K562 (cell line): ENCODE measurements around the gene YBX1. TPM values are rescaled to one million over a fixed set of nuclear protein-coding genes. Genes with fewer than 3 reads are reported as not detected.

Source experiments
- CBFA2T3 ChIP-seq: fragments of 450-650 bp; IDR thresholded peaks from 2 replicates; pipeline ENCODE4 v1.6.1; 2017
- DIDO1 ChIP-seq: fragments of 450-650 bp; IDR thresholded peaks from 2 replicates; pipeline ENCODE4 v1.6.1; 2016; ENCODE audit warnings: low read depth, missing biosample characterization, missing genetic modification characterization
- EP300 ChIP-seq: IDR thresholded peaks from 2 replicates; pipeline ENCODE4 v1.6.1; 2012; ENCODE audit warnings: low read length, improper control_type of control experiment
- FIP1L1 ChIP-seq: fragments of 200-400 bp; formaldehyde crosslinking; IDR thresholded peaks from 2 replicates; pipeline ENCODE4 v1.6.1; 2018; ENCODE audit warnings: mild to moderate bottlenecking, low read depth, low read length; ENCODE audit not compliant: poor library complexity, severe bottlenecking
- KLF6 ChIP-seq: fragments of 250-450 bp; sonication (Bioruptor Pico); IDR thresholded peaks from 2 replicates; pipeline ENCODE4 v1.4.0; 2020; ENCODE audit warnings: mild to moderate bottlenecking, moderate library complexity, borderline replicate concordance
- NFATC3 ChIP-seq: fragments of 450-650 bp; IDR thresholded peaks from 2 replicates; pipeline ENCODE4 v1.6.1; 2017; ENCODE audit warnings: mild to moderate bottlenecking
- NR3C1 ChIP-seq: sonication (generic); formaldehyde crosslinking; IDR thresholded peaks from 2 replicates; pipeline ENCODE4 v1.8.1; 2022; ENCODE audit warnings: missing genetic modification reagents
- SNIP1 ChIP-seq: fragments of 450-650 bp; IDR thresholded peaks from 2 replicates; pipeline ENCODE4 v1.7.1; 2017; ENCODE audit warnings: low read depth, mild to moderate bottlenecking
- ZNF79 ChIP-seq: fragments of 250-450 bp; sonication (Bioruptor Pico); IDR thresholded peaks from 2 replicates; pipeline ENCODE4 v1.4.0; 2020; ENCODE audit warnings: low read depth, mild to moderate bottlenecking, moderate library complexity
- polyA plus RNA-seq, 8 experiments: library from polyadenylated mRNA; depleted of rRNA in 4 of 8; stranded (reverse) in 5 of 8; unstranded in 3 of 8; fragments of >200 nt; fragmentation: Nextera tagmentation in 2 of 8; fragmentation: Illumina TruSeq in 1 of 8; extraction: Ambion mirVana in 2 of 8; extraction: Trizol in 1 of 8; gene quantifications; 2 replicates each; pipeline versions ENCODE4 v1.2.1 to v1.2.3, GENCODE V29; 2011 to 2014; ENCODE audit warnings: inconsistent platforms in 1 of 8, missing spikeins in 1 of 8
- total RNA-seq, 7 experiments: library from RNA; depleted of rRNA in 6 of 7; stranded (reverse); fragments of >200 nt in 6 of 7; fragmentation: Illumina TruSeq in 2 of 7; extraction: Trizol in 2 of 7; gene quantifications; 2 replicates each; pipeline versions ENCODE4 v1.2.1 to v1.2.3, GENCODE V29; 2011 to 2021; ENCODE audit warnings: low replicate concordance in 1 of 7
- TF ChIP-seq, protein P1 (sequence below): sonication (generic); formaldehyde crosslinking; IDR thresholded peaks from 2 replicates; pipeline ENCODE4 v1.8.0; 2022; ENCODE audit warnings: mild to moderate bottlenecking, missing genetic modification reagents, borderline replicate concordance
- TF ChIP-seq, protein P2 (sequence below), 2 experiments: fragments of 450-650 bp; IDR thresholded peaks; 2 replicates each; pipeline ENCODE4 v1.6.1; 2016; ENCODE audit warnings: mild to moderate bottlenecking in 2 of 2, borderline replicate concordance in 1 of 2, low read depth in 1 of 2, moderate library complexity in 1 of 2
- TF ChIP-seq, protein P3 (sequence below), 2 experiments: fragments of 450-650 bp in 1 of 2; IDR thresholded peaks; 2 replicates each; pipeline ENCODE4 v1.6.1; 2011 to 2017; ENCODE audit warnings: low read depth in 2 of 2, antibody characterized with exemption in 1 of 2, borderline replicate concordance in 1 of 2, low read length in 1 of 2, mild to moderate bottlenecking in 1 of 2, mixed read lengths in 1 of 2; ENCODE audit not compliant: control insufficient read depth in 1 of 2

The YBX1 gene
- total and polyA plus RNA-seq, 9 of the 15 experiments (the other 6 are each of a cell fraction or from before 2014, with no cell fraction given) = 363 to 1,955 (median 1,216) TPM

DNA sequence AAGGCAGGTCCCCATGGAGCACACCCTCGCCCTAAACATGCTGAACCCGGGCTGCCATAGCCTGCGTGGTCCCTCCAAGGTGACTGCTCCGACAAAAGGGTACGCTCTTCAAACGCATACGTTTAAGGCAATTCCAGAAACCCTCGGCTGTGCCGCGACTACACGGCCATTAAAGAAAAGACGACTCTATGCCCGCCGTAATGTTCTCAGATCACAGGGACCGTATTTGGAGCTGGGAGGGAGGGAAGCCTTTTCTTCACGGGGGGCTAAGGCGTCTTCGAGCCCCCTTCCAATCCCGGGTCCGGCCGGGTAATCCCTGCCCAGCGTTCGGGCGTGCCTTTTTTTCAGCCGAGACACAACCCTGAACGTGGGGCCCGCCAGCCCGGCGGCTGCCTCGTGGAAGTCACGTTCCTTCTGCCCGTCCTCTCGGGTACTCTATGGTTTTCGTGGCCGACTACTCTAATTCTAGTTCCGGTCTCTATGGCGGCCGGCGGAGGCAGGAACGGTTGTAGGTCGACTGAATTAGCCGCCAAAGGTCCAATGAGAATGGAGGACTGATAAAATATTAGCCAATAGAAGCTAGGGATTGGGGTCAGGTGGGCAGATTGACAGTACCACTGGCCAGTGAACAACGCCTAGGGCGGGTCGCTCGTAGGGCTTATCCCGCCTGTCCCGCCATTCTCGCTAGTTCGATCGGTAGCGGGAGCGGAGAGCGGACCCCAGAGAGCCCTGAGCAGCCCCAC lies at the start of gene YBX1 (continued):
- peak; percentile 64; the same call in 1 of the 2 replicates for TF ChIP-seq DIDO1 (tag)
- peak; percentile 36 for TF ChIP-seq EP300
- TF ChIP-seq KLF6 (CRISPR knock-in tag) = peak; percentile 18; the same call in 1 of the 2 replicates
- TF ChIP-seq CBFA2T3 = no peak
- peak; percentile 87 for TF ChIP-seq NR3C1 (CRISPR knock-in tag)
- TF ChIP-seq, protein P1, sequence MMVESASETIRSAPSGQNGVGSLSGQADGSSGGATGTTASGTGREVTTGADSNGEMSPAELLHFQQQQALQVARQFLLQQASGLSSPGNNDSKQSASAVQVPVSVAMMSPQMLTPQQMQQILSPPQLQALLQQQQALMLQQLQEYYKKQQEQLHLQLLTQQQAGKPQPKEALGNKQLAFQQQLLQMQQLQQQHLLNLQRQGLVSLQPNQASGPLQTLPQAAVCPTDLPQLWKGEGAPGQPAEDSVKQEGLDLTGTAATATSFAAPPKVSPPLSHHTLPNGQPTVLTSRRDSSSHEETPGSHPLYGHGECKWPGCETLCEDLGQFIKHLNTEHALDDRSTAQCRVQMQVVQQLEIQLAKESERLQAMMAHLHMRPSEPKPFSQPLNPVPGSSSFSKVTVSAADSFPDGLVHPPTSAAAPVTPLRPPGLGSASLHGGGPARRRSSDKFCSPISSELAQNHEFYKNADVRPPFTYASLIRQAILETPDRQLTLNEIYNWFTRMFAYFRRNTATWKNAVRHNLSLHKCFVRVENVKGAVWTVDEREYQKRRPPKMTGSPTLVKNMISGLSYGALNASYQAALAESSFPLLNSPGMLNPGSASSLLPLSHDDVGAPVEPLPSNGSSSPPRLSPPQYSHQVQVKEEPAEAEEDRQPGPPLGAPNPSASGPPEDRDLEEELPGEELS (CRISPR knock-in tag) = peak; percentile 36; the same call in 1 of the 2 replicates
- TF ChIP-seq, protein P2, sequence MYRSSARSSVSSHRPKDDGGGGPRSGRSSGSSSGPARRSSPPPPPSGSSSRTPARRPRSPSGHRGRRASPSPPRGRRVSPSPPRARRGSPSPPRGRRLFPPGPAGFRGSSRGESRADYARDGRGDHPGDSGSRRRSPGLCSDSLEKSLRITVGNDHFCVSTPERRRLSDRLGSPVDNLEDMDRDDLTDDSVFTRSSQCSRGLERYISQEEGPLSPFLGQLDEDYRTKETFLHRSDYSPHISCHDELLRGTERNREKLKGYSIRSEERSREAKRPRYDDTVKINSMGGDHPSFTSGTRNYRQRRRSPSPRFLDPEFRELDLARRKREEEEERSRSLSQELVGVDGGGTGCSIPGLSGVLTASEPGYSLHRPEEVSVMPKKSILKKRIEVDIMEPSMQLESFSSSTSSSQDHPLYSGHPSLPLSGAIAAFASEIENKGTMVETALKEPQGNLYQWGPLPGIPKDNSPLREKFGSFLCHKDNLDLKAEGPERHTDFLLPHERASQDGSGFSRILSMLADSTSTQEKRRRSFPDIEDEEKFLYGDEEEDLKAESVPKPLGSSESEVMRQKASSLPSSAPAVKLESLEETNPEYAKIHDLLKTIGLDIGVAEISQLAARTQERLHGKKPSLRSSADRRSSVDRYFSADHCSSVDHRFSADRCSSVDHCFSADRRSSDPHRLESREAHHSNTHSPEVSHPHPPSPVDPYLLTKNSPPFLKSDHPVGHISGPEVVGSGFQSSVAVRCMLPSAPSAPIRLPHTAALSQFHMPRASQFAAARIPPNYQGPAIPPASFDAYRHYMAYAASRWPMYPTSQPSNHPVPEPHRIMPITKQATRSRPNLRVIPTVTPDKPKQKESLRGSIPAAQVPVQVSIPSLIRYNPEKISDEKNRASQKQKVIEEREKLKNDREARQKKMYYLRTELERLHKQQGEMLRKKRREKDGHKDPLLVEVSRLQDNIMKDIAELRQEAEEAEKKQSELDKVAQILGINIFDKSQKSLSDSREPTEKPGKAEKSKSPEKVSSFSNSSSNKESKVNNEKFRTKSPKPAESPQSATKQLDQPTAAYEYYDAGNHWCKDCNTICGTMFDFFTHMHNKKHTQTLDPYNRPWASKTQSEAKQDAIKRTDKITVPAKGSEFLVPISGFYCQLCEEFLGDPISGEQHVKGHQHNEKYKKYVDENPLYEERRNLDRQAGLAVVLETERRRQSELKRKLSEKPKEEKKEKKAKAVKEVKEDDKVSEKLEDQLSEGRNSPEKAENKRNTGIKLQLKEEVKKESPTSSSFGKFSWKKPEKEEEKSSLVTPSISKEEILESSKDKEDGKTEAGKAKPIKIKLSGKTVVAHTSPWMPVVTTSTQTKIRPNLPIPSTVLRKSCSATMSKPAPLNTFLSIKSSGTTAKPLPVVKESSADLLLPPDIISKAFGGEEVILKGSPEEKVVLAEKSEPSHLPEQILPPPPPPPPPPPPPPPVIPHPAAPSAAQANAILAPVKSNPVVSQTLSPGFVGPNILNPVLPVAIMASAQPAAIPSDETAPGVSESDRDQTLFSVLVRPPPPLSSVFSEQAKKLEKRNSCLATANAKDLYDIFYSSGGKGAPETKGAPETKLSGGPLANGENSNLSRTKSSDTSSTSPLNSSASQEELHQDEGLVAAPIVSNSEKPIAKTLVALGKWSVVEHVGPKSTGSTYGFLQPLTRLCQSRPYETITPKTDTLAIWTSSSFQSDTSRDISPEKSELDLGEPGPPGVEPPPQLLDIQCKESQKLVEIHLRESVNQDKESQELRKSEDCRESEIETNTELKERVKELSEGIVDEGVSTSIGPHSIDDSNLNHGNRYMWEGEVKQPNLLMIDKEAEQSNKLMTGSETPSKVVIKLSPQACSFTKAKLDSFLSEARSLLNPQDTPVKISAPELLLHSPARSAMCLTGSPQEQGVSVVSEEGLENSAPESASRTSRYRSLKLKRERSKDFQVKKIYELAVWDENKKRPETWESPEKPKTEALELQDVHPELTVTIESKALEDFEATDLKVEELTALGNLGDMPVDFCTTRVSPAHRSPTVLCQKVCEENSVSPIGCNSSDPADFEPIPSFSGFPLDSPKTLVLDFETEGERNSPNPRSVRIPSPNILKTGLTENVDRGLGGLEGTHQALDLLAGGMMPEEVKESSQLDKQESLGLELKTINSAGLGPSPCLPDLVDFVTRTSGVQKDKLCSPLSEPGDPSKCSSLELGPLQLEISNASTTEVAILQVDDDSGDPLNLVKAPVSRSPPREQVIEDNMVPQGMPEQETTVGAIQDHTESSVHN (IDR thresholded peaks at IDR 0.05; ENCODE audit: borderline replicate concordance in 1 of 2, low read depth in 1 of 2) = 0 out of 4 replicates have a peak, but pooled peaks of 1 of the 2 experiments have one; percentile 30
- TF ChIP-seq NFATC3 = no peak
- peak; percentile 93 for TF ChIP-seq SNIP1
- peak; percentile 5 for TF ChIP-seq FIP1L1
- TF ChIP-seq ZNF79 (CRISPR knock-in tag) = no peak
- TF ChIP-seq, protein P3, sequence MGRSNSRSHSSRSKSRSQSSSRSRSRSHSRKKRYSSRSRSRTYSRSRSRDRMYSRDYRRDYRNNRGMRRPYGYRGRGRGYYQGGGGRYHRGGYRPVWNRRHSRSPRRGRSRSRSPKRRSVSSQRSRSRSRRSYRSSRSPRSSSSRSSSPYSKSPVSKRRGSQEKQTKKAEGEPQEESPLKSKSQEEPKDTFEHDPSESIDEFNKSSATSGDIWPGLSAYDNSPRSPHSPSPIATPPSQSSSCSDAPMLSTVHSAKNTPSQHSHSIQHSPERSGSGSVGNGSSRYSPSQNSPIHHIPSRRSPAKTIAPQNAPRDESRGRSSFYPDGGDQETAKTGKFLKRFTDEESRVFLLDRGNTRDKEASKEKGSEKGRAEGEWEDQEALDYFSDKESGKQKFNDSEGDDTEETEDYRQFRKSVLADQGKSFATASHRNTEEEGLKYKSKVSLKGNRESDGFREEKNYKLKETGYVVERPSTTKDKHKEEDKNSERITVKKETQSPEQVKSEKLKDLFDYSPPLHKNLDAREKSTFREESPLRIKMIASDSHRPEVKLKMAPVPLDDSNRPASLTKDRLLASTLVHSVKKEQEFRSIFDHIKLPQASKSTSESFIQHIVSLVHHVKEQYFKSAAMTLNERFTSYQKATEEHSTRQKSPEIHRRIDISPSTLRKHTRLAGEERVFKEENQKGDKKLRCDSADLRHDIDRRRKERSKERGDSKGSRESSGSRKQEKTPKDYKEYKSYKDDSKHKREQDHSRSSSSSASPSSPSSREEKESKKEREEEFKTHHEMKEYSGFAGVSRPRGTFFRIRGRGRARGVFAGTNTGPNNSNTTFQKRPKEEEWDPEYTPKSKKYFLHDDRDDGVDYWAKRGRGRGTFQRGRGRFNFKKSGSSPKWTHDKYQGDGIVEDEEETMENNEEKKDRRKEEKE (IDR thresholded peaks at IDR 0.05; ENCODE audit: borderline replicate concordance in 1 of 2, control insufficient read depth in 1 of 2, low read depth in 2 of 2, low read length in 1 of 2) = no peak
